ENCODE data around the gene SCARB2.

Gene SCARB2

GRCh38 chr4:76148142-76148865 lies 65.3 kb downstream of the SCARB2 start, which contains the start of gene NUP54:
Gene NUP54, minus strand, starts transcription at chr4:76148397. Its CDS starts 23 bp downstream, at chr4:76148374.
- peak; percentile 90 for FAIRE-seq

GRCh38 chr4:76147454-76148141 lies 66.0 kb downstream of the SCARB2 start:
- no peak for FAIRE-seq

- FAIRE-seq = peak; percentile 80
Observed at GRCh38 chr4:76144546-76144945, 69.1 kb downstream of the SCARB2 start.

- FAIRE-seq = no peak
Observed at GRCh38 chr4:76141241-76141640, 72.4 kb downstream of the SCARB2 start.

- FAIRE-seq = no peak
Observed at GRCh38 chr4:76127754-76128153, 85.9 kb downstream of the SCARB2 start.

- no peak for FAIRE-seq
Observed at GRCh38 chr4:76125816-76126215, 87.8 kb downstream of the SCARB2 start.

- FAIRE-seq = no peak
Observed at GRCh38 chr4:76120199-76120598, 93.4 kb downstream of the SCARB2 start.

- no peak for FAIRE-seq
Observed at GRCh38 chr4:76117536-76117935, 96.1 kb downstream of the SCARB2 start.

- FAIRE-seq = no peak
Observed at GRCh38 chr4:76116821-76117220, 96.8 kb downstream of the SCARB2 start.
